Activated CD4-positive, alpha-beta T cell treated with anti-CD3 and anti-CD28 coated beads for 48 hours (primary cell): ENCODE results near the gene ANLN.
"Not testable (repeated sequence)": the region's sequence is repeated elsewhere in the genome, so short reads cannot be mapped to it uniquely, and the experiment has no call there.

ENCODE experiments used
- DNase-seq: peaks from one replicate; pipeline ENCODE4 v3.0.0-alpha.2; 2020

Gene ANLN

DNA sequence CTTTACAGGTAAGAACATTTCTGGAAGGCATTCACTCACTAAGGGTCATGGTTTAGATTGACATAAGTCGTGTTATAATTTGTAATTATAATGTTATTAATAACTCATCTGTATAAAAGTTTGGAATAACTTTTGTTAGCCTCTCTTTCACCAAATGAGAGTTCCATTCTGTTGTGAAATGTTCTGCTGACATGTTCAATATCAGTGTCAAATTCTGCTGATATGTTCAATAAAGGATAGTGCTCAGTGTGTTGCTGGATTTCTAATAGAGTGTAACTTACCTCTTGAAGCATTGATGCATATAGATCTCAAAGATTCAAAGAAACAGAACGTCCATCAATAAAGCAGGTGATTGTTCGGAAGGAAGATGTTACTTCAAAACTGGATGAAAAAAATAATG lies 30.6 kb downstream of the ANLN start:
- DNase-seq, result no peak

DNA sequence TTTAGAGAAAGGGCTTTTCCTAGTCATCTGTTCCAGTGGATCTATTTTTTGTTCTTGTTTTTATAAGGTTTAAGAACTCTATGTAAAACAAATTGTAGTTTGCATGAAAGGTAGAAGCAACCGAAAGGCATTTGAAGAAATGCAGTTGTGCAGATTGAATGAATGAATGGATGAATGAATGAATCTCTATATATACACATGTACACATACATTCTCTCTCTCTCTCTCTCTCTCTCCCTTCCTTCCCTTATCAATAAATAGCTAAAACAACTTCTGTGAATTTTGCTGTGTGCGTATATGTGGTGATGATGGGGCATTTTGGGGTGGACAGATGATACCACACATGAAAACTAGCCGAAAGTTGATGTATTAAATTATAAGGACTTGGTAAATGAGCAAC lies 32.4 kb downstream of the ANLN start:
- no peak for DNase-seq

DNA sequence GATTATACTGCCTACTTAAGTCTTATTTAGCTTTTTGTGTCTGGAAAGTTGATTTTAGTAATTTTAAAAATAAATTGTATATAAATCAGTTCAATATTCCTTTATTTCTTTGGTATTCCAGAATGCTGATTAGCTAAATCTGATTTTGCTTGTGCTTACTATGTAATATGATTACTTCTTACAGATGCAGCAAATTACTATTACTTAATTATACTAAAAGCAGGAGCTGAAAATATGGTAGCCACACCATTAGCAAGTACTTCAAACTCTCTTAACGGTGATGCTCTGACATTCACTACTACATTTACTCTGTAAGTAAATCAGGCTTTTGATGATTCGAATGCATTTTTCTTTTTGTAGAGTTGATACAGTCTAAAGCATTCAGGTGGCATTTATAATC lies 34.0 kb downstream of the ANLN start:
- no peak for DNase-seq

DNA sequence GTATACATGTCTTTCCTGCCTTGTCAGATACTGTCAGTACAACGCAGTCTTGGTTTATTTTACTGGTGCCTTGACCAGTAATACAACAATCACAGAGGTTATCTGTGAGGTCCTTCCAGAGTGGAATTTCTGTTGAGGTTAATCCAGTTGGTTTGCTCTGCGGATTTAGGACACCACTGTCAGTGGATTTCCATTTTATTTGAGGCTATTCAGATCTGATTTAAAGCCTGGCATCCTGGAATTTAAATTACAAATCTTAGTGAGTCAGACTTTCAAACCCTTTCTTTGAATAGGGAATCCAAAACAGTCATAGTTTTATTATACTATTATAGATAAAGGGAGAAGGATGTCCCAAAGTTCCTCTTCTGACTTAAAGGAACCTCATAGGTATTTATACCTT lies 40.5 kb downstream of the ANLN start:
- no peak for DNase-seq

DNA sequence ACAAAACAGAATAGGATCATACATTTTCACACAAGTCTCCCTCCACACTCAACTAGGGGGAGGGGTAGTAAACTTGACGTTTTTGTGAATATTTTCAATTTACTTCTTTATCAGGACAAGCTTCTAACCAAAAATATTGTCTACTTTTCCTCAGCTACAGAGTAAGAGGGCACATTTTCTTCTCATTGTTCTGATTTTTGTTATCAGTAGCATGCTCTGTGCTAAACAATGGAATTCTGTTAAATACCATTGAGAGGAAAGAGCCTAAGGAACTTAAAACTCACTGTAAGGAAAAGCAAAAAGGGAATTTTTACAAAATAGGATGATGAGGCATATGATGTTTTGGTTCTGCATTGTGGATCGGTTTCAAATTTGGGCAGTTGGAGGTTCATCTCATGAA lies 41.2 kb downstream of the ANLN start:
- DNase-seq, result no peak

DNA sequence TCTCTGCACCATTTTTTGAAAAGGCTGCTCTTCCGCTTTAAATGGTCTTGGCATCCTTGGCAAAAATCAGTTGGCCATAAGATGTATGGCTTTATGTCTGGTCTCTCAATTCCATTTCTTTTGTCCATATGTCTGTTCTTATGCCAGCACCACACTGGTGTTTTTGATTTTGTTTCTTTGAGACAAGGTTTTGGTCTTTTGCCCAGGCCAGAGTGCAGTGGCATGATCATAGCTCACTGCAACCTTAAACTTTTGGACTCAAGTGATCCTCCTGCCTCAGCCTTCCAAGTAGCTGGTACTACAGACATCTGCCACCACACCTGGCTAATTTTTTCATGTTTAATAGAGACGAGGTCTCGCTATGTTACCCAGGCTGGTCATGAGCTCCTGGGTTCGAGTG lies 48.5 kb downstream of the ANLN start:
- DNase-seq, result no peak

DNA sequence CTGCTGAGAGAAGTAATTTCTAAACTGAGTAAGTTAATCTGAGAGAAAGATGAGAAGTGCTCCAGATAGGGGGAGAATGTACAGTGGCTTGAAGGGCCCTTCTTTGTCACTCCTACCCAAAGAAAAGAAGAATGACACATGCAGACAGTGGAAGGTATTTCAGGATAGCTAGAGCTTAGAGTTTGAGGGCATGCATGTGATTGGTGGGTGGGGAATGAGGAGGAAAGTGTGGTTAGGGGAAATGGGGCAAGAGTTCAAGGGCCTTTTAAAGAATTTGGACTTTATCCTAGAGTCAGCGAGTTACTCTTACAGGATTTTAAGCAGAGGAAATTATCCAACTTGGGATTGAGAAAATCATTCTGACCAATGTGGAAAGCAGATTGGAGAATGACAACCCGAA lies 50.0 kb downstream of the ANLN start:
- no peak for DNase-seq

DNA sequence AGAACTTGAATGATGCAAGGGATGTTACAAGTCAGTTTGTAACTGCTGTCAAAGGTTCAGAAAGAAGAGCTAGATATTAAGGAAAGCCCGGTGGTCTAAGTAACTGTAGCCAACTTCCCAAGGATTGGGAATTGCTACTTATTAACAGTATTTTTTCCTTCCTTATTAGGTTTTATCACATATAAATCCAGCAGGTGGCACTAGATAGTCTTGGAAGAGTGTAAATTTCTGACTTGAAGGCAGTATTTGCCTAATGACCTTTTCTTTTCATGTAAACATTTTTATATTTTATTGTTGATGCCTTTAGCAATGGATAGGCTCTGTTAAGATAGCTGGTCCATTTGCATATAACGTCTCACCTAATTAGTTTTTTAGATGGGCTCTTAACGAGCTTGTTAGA lies 51.2 kb downstream of the ANLN start:
- no peak for DNase-seq

DNA sequence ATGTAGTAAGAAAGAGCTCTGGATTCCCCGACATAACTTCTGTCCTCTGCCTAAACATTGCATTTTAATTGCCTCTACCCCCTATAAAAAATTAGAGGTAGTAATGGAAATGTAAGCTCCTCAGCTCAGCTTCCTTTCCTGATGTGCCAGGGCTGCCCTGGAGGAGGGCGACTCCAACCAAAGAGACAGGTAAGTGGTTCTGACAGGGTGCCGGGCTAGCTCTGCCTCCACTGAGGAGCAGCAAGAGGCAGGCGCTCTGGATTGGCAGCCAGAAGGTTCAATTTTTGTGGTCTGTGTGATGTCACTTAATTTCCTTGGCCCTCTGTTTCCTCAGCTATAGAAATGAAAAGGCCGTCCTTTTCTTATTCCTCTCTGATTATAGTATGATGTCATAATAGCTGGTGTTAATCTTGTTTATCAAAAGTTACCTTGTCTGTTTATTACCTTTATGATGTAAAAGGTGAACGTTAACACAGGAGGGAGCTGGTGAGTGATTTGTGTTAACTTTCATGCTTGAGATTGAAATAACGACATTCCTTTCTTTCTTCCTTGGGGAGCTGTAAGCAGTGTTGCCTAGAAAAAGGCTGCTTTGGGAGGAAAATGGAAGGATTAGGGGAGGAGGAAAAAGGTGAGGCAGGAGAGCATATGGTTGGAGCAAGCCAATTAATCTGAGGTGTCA lies 51.8 kb downstream of the ANLN start:
- DNase-seq, result no peak

DNA sequence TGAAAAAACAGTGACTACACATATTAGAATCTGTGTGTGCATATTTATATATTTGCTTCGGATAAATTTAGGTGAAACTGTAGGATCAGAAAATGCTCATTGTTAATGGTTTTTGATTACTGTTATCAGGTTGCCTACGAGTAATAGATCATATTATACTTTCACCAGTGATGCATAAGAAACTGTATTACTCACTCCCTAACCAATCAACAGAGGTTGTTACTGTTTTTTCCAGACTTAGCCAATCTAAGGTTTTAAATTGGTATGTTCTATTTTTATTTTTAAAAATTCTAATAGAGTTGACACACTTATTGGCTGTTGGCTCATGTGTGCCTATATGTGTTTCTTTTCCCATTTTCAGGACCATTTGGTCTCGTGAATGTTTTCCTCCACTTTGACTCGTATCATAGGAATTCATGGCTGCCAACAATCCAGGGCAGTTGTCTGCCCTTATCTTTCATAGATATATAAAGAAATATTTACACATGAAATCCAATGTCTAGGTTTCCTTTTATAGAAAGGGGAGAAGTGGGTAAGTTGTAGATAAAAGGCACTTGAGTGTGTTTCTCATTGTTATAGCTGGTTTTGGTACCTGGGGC lies 59.2 kb downstream of the ANLN start:
- no peak for DNase-seq

DNA sequence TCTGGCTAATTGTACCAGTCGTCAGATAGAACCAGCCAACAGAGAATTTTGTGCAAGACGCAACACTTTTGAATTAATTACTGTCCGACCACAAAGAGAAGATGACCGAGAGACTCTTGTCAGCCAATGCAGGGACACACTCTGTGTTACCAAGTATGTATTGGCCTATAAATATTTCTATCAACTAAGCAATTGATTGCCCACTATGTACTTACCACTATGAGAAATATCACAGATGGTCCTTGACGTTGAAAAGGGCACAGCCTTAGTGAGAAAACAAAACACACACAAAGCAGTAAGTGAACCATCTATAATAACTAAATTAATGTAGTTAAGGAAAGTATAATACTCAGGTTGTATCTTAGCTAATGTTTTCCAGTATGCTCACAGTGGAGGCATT lies 60.0 kb downstream of the ANLN start:
- DNase-seq, result no peak

DNA sequence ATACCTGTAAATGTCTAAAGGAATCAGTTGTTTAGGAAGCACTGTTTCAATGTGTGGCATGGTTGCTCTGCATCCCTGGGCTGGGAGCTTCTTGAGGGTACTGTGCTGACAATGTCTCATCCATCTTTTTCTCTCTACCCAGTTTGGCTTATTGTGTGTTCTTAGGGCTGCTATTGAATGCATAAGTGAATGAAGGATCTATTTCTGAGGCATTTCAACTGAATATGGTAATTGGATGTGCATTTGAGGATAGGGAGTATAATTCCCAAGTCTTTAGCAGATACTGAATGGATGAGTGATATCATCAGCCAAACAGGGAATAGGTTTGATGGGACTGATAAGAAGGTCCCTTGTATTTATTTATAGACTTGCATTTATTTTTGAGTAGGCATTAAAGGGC lies 64.1 kb downstream of the ANLN start:
- no peak for DNase-seq

DNA sequence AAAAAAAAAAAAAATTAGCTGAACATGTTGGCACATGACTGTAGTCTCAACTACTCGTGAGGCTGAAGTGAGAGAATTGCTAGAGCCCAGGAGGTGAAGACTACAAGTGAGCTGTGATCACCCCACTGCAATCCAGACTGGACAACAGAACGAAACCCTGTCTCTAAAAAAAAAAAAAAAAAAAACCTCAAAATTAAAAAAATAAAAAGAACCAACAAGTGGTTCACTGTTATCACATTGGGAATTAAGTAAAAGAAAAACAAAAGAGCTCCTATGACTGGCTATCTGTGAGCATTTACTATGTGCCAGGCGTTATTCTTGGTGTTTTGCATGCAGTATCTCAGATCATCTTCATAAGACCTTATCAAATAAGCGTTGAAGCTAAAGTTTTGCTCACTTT lies 66.0 kb downstream of the ANLN start:
- no peak for DNase-seq

DNA sequence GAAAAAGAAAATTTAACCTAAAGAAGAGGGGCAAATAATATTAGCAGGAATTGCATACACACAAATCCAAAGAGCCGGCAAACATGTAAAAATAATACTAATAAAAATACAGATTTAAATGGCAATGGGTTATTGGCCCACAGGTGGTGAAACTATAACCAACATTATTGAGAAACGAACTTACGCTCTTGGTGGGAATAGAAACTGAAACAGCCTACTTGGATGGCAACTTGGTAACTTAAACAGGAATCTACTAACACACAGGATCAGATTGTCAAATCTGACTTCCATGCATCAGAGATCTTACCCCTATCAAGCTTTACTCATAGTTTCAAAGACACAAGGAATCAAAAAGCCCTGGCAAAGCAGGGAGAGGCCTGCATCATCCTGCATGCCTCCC lies 66.5 kb downstream of the ANLN start:
- DNase-seq, result no peak

DNA sequence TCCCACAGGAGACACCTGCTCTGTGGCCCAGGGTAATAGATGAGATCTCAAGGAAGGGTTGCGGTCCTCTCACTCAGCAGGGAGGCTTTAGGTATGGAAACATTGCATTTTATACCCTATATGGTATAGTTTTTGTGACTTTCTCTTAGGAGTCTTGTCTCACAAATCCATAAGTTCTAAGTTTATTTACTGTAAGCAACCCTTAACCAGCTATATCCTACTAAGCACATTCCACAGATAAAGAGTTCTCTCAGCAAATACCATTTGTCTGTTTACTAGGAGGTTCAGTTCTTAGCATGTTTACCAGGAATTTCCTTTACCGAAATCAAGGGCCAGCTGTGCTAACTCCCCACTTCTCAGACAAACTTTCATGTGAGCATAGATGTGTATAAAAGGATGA lies 66.9 kb downstream of the ANLN start:
- DNase-seq, result no peak

DNA sequence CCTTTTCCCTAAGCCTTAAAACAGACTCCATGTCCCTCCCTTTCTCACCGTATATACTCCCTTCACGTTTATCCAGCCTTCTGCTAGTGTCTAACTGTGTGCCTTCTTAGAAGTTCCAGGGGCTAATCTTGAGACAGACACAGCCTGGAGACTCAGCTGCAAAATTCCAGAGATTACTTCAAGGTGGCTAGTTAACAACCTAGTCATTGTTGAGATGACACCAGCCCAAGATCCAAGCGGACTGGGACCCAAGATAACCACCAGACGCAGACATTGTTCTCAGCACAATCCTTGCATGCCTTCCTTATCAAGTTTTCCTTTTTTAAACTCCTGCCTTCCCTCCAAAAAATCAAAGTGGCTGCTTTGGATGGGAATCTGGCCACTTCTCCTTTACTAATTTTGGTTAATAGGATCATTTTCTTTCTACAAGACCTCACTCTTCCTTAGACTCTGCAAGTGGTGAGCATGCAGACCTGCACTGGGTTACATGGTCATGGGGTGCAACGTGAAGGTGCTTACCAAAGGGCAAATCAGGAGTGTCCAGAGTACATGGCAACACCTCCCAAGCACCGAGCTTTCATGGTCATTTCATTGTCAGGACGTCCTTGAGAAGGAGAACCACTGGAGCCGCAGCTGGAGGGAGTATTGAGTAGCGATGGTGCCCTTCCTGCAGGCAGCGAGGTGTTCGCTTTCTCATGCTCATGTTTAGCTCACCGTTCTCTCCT lies 69.7 kb downstream of the ANLN start:
- no peak for DNase-seq

DNA sequence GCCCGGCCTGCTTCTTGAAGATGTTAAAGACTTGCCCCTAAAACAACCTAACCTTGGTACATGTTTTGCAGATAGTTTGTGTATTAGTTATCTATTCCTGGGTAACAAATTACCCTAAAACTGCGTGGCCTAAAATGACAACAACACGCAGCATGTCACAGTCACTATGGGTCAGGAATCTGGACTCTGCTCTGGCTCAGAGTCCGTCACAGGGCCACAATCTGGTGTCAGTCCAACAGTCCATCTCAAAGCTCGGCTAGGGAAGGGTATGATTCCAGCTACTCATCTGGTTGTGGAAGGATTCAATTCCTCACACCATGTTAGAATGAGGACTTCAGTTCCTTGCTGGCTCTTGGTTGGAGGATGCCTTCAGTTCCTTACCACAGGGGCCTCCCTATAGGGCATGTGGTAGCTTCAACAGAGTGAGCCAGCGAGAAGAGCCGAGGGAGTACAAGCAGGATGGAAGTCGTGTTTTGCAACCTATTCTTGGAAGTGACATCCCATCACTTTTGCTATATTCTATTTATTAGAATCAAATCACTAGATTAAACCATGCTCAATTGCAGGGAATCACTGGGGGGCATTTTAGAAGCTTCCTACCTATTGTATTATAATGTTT lies 71.3 kb downstream of the ANLN start:
- DNase-seq, result no peak

DNA sequence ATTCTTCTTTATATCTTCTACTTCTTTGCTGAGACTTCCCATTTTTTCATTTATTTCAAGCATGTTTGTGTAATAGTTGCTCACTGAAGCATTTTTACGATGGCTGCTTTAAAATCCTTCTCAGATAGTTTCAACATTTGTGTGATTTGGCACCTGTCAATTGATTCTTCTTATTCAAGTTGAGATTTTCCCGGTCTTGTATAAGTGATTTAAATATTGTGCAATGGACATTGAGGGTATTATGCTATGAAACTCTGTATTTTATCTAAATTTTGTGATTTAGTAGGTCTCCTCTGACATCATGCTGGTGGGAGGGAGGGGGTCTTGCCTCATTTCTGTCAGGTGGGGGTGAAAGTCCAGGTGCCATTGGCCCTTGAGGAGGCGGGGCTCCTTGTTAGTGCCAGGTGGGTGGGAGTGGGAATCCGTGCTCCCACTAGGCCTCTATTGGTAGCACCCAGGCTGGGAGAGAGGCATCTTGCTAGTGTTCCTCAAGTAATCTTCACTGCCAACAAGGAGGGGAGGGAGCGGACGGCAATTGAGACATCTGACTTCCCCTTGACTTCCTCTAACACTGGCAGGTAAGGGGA lies 73.0 kb downstream of the ANLN start:
- DNase-seq, result no peak

DNA sequence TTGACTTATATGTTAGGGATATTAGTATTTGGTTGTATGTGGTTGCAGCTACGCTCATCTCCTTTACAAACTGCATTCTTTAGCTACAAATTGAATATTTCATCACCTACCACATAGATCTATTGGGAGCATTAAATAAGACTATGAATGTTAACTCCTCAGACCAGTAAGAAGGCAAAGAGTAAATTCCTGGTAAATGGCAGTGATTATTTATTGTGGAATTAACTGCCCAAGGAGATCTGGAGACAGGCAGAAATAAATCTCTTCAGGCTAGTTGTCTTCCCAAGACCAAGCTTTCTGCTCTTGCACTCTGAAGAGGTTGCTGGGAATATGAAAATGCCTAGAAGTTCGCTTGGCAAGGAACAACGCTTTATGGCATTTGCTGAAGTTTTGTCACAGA lies 74.6 kb downstream of the ANLN start:
- DNase-seq, result no peak

DNA sequence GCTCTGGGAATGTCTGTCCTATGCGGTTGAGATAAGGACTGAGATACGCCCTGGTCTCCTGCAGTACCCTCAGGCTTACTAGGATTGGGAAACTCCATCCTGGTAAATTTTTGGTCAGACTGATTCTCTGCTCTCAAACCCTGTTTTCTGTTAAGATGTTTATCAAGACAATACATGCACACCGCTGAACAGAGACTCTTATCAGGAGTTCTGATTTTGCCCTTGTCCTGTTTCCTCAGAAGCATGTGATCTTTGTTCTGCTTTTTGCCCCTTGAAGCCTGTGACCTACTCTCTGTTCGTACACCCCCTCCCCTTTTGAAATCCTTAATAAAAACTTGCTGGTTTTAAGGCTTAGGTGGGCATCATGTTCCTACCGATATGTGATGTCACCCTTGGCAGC lies 76.3 kb downstream of the ANLN start:
- DNase-seq, result not testable (repeated sequence)

DNA sequence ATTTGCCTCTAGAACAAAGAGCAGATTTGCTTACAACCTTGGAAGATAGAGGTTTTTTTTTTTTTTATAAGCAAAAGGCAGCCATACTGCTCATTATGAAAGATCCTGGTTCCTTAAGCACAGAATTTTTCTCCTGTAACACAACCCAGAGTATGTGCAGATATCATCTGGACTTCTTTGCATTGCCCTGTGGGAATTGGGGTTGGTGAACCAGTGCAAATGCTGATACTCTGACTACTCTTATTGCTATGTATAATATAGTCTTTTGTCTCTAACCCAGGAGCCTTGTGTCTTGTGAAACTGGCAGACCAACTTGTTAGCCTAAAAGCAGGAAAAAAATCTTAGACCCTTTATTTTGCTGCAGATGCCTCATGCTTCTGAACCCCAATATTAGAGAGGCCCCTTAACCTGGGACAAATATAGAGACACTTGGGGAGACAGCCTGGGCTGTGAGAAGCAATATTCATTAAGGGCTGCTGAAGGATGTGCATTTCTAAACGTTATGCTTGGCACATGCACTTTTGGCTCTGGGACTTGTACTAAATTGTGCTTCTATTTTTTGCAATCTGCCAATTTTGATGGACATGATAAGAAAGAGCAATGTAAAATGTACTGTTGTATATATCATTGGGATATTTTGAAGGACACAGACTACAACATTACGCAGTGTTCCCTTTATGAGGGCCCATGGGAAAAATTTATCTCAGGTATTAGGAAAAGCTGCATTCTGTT lies 78.9 kb downstream of the ANLN start:
- no peak for DNase-seq

DNA sequence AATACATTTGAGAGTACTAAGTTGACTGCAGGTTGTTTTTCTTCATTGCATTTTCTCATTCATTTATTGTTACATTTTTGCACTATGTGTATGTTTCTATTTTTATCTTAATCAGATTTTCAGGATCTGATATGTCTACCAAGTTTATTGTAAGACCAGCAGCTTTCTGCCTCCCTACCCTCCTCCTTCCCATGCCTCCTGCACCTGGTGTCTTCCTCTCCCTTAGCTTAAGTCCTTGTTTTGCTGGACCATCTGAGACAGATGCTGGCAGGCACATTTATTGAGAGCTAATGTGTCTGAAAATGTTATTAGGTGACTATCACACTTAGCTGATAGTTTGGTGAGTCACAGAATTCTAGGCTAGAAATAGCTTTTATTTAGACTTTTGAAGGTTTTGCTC lies 79.6 kb downstream of the ANLN start:
- no peak for DNase-seq

DNA sequence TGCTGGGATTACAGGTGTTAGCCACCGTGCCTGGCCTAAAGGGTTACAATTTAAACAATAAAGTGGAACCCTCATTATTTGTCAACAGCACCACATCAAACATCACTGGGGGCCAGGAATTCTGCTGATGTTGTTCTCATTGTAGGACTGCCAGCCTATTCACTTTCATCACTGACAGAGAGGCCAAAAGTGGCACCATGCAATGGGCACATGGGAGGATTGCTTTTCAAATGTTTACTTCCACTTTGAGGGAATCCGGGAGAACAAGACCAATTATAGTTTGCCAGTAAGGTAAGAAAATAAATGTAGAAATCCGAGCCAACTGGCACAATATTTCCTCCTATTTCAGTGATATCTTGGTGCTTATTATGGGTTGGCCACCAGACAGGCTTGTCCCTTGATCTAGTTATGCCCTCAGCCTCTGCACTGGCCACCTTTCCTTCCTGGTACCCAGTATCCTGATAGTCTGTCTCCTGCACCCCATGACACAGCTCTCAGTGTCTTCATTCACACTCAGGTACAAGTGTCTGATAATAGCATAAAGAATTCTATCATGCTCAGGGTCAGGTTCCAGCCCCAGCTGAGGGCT lies 82.6 kb downstream of the ANLN start:
- no peak for DNase-seq
